ENCODE measurements around the gene LBX1. TPM values are rescaled to one million over a fixed set of nuclear protein-coding genes. Genes with fewer than 3 reads are reported as not detected.

Gene LBX1
- total and polyA plus RNA-seq, 2 donors (not counting 1 experiment from before 2014, with no cell fraction given): not detected

DNA sequence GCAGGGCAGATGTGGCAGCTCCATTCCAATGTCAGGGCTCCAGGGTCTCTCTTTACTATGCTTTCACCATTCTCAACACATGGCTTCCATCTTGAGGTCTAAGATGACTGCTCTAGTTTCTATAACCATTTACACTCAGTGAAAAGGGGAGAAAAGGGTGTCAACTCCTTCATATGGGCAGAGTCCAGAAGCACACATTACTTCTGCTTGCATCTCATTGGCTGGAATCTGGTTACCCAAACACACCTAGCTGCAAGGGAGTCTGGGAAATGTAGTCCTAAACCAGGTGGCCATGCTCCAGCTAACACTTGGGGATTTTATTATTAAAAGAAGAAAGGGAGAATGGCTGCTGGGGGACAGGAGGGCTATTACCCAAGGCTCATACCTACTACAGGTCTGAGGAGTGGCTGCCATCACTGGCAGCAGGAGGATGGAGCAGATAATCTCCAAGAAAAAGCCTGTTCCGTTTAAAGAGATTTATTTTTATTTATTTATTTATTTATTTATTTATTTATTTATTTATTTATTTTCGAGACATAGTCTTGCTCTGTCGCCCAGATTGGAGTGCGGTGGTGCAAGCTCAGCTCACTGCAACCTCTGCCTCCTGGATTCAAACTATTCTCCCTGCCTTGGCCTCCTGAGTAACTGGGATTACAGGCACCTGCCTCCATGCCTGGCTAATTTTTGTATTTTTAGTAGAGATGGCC lies 29.1 kb upstream of the LBX1 start:
- Histone ChIP-seq H4K20me1 (ENCODE audit: control insufficient read depth, insufficient read depth, low read length, poor library complexity, severe bottlenecking) (no peaks in the 10 kb centered on the region), H3K4me3 (ENCODE audit: control extremely low read depth in 1 of 5, extremely low read depth in 1 of 5, insufficient read depth in 1 of 5, low read depth in 2 of 5, low read length in 4 of 5) (no peak overlapping the region), H3K27ac (ENCODE audit: low read length in 2 of 2) (no peak overlapping the region), H3K79me2 (ENCODE audit: control insufficient read depth, insufficient read depth, low read length) (no peaks in the 10 kb centered on the region), H3K4me2 (replicated peaks; ENCODE audit: low read depth, low read length, poor library complexity, severe bottlenecking) (no peak overlapping the region), H3K4me1 (ENCODE audit: control insufficient read depth in 2 of 2, insufficient read depth in 2 of 2, low read length in 2 of 2) (no peaks in the 10 kb centered on the region), H3K36me3 (replicated peaks in 1 of 2; ENCODE audit: control extremely low read depth in 1 of 2, control insufficient read depth in 1 of 2, extremely low read depth in 1 of 2, insufficient read depth in 2 of 2, low read length in 1 of 2) (no peaks in the 10 kb centered on the region), H3K9me3 (ENCODE audit: control extremely low read depth in 1 of 3, control insufficient read depth in 2 of 3, insufficient read depth in 1 of 3, low read length in 2 of 3) (peaks cover 0 to 17% (median 6%) of the 10 kb centered on the region in 3 donors), H3K27me3 (replicated peaks in 1 of 4; ENCODE audit: control extremely low read depth in 1 of 4, control insufficient read depth in 3 of 4, insufficient read depth in 4 of 4, low read length in 3 of 4) (peaks cover 0 to 16% (median 5%) of the 10 kb centered on the region in 4 experiments), H2AFZ (ENCODE audit: insufficient read depth, low read depth, low read length, poor library complexity, severe bottlenecking) (no peak overlapping the region), H3K9ac (ENCODE audit: low read length) (no peak overlapping the region)
- ChIA-PET CTCF (no interaction called here), POLR2A (no interaction called here)
- Mint-ChIP-seq H3K27ac (no peak overlapping the region), H3K9me3 (ENCODE audit: insufficient read depth) (peaks cover 4% of the 10 kb centered on the region), H3K4me1 (no peaks in the 10 kb centered on the region), H3K27me3 (peaks cover 56% of the 10 kb centered on the region), H3K4me3 (no peak overlapping the region)
- TF ChIP-seq, protein P1, sequence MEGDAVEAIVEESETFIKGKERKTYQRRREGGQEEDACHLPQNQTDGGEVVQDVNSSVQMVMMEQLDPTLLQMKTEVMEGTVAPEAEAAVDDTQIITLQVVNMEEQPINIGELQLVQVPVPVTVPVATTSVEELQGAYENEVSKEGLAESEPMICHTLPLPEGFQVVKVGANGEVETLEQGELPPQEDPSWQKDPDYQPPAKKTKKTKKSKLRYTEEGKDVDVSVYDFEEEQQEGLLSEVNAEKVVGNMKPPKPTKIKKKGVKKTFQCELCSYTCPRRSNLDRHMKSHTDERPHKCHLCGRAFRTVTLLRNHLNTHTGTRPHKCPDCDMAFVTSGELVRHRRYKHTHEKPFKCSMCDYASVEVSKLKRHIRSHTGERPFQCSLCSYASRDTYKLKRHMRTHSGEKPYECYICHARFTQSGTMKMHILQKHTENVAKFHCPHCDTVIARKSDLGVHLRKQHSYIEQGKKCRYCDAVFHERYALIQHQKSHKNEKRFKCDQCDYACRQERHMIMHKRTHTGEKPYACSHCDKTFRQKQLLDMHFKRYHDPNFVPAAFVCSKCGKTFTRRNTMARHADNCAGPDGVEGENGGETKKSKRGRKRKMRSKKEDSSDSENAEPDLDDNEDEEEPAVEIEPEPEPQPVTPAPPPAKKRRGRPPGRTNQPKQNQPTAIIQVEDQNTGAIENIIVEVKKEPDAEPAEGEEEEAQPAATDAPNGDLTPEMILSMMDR (IDR thresholded peaks at IDR 0.05): no peak
- no peak for TF ChIP-seq EZH2 (IDR thresholded peaks at IDR 0.05; ENCODE audit: borderline replicate concordance, insufficient read depth, low read depth, low read length, poor library complexity, severe bottlenecking)
- ATAC-seq (ENCODE audit: low read depth) (no peak), DNase-seq (no peak)
- no CpG with 5 or more reads among the region's 4 CpGs for WGBS (ENCODE audit: insufficient coverage)
- intact Hi-C loops (cut with micrococcal nuclease): no loop called here

GRCh38 chr10:101257491-101257890 lies 28.2 kb upstream of the LBX1 start:
- no peak for TF ChIP-seq EZH2 (IDR thresholded peaks at IDR 0.05; ENCODE audit: borderline replicate concordance, insufficient read depth, low read depth, low read length, poor library complexity, severe bottlenecking)
- TF ChIP-seq, protein P1 (IDR thresholded peaks at IDR 0.05): no peak
- H3K27ac Mint-ChIP-seq: no peak overlapping the region
- CTCF ChIA-PET: no interaction called here
- no peaks in the 10 kb centered on the region for H3K79me2 ChIP-seq (ENCODE audit: control insufficient read depth, insufficient read depth, low read length)
- H3K27me3 Mint-ChIP-seq: peaks cover 53% of the 10 kb centered on the region
- no peak for DNase-seq
- WGBS (ENCODE audit: insufficient coverage): no CpG with 5 or more reads among the region's 4 CpGs
- H3K27ac ChIP-seq (ENCODE audit: low read length in 2 of 2): no peak overlapping the region
- H3K4me3 ChIP-seq (ENCODE audit: control extremely low read depth in 1 of 5, extremely low read depth in 1 of 5, insufficient read depth in 1 of 5, low read depth in 2 of 5, low read length in 4 of 5): no peak overlapping the region
- POLR2A ChIA-PET: no interaction called here
- no peaks in the 10 kb centered on the region for H3K4me1 ChIP-seq (ENCODE audit: control insufficient read depth in 2 of 2, insufficient read depth in 2 of 2, low read length in 2 of 2)
- H3K4me3 Mint-ChIP-seq: no peak overlapping the region
- H3K4me1 Mint-ChIP-seq: no peaks in the 10 kb centered on the region
- H3K4me2 ChIP-seq (replicated peaks; ENCODE audit: low read depth, low read length, poor library complexity, severe bottlenecking): no peak overlapping the region
- H3K9me3 Mint-ChIP-seq (ENCODE audit: insufficient read depth): peaks cover 4% of the 10 kb centered on the region
- H3K9ac ChIP-seq (ENCODE audit: low read length): no peak overlapping the region
- no peaks in the 10 kb centered on the region for H4K20me1 ChIP-seq (ENCODE audit: control insufficient read depth, insufficient read depth, low read length, poor library complexity, severe bottlenecking)
- H3K27me3 ChIP-seq (replicated peaks in 1 of 4; ENCODE audit: control extremely low read depth in 1 of 4, control insufficient read depth in 3 of 4, insufficient read depth in 4 of 4, low read length in 3 of 4): peaks cover 0 to 19% (median 5%) of the 10 kb centered on the region in 4 experiments
- H2AFZ ChIP-seq (ENCODE audit: insufficient read depth, low read depth, low read length, poor library complexity, severe bottlenecking): no peak overlapping the region
- intact Hi-C loops (cut with micrococcal nuclease): no loop called here
- H3K36me3 ChIP-seq (replicated peaks in 1 of 2; ENCODE audit: control extremely low read depth in 1 of 2, control insufficient read depth in 1 of 2, extremely low read depth in 1 of 2, insufficient read depth in 2 of 2, low read length in 1 of 2): no peaks in the 10 kb centered on the region
- H3K9me3 ChIP-seq (ENCODE audit: control extremely low read depth in 1 of 3, control insufficient read depth in 2 of 3, insufficient read depth in 1 of 3, low read length in 2 of 3): peaks cover 0 to 17% (median 6%) of the 10 kb centered on the region in 3 donors
- no peak for ATAC-seq (ENCODE audit: low read depth)
